Heart left ventricle (tissue), 13 donors: Measurements from ENCODE around the gene IGF2BP3.

Experiments
- POLR2A ChIP-seq, 2 donors: fragments of 450-650 bp; IDR thresholded peaks; one replicate each; pipeline ENCODE4 v1.6.1; 2017; ENCODE audit warnings: antibody characterized with exemption in 2 of 2, mild to moderate bottlenecking in 2 of 2, moderate library complexity in 2 of 2
- TF ChIP-seq, protein P1 (sequence below), 12 donors: fragments of 200-600 bp; sonication (generic) in 4 of 12; IDR thresholded peaks; one replicate each; pipeline versions ENCODE4 v1.5.0 to v1.8.0; 2018 to 2022; ENCODE audit warnings: antibody characterized with exemption in 12 of 12, mild to moderate bottlenecking in 5 of 12
- donor health status: ischemic (EF 13 %, LVEDD 7.1; RV severe dilation, severe dysfunction).
- donor health status: DM: no; HTN: yes; CAD: no.
- donor health status: DM: no; HTN: no; CAD: no.
- donor health status: ischemic (EF 25% LVEDD 6.9; RV normal size, moderate dysfunction).
- donor health status: ischemic (EF 25% LVEDD 5.7; RV mildly dilated, moderate dysfunction).
- donor health status: ischemic (EF 35%, LVEDD 5.7; RV mildly dilated, moderate dysfunction).
- donor health status: nonischemic (EF 11% LVEDD 7.7; RV severe dilation, severe dysfunction).
- donor health status: DM: yes; HTN: yes; CAD: no.
- donor health status: PGD.
- donor health status: ischemic (EF 29% LVEDD 5.4; RV normal size, mild dysfunction).
- donor health status: nonischemic (EF 23%, LVEDD 6.1; RV moderate dilation, normal function).

DNA sequence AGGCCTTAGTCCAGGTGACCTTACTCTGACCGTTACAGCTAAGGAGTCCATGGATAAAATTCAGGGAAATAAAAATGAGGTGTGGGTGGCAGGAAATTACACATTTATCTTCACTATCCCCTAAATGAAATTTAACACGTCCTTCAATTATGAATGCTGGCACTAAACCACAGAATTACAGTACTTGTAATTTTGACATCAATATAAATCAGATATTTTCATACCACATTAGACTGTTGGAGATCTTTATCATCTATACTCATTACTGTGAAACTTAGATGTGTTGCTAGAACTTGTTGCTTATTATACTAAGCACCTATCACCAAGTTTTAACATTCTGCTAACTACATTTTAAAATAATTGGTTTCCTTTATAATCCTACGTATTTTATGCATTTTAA lies 51.1 kb downstream of the IGF2BP3 start:
- TF ChIP-seq, protein P1, sequence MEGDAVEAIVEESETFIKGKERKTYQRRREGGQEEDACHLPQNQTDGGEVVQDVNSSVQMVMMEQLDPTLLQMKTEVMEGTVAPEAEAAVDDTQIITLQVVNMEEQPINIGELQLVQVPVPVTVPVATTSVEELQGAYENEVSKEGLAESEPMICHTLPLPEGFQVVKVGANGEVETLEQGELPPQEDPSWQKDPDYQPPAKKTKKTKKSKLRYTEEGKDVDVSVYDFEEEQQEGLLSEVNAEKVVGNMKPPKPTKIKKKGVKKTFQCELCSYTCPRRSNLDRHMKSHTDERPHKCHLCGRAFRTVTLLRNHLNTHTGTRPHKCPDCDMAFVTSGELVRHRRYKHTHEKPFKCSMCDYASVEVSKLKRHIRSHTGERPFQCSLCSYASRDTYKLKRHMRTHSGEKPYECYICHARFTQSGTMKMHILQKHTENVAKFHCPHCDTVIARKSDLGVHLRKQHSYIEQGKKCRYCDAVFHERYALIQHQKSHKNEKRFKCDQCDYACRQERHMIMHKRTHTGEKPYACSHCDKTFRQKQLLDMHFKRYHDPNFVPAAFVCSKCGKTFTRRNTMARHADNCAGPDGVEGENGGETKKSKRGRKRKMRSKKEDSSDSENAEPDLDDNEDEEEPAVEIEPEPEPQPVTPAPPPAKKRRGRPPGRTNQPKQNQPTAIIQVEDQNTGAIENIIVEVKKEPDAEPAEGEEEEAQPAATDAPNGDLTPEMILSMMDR (IDR thresholded peaks at IDR 0.05): no peak
- TF ChIP-seq POLR2A (IDR thresholded peaks at IDR 0.05): no peak
